Peyer's patch (tissue), 4 donors: ENCODE results near the gene CCDC73.

Experiments
- CTCF ChIP-seq, 6 experiments: fragments of 450-650 bp in 4 of 6; fragments of 200-600 bp in 2 of 6; sonication (generic) in 1 of 6; IDR thresholded peaks; one replicate each; pipeline ENCODE4 v1.5.1; 2017 to 2019; ENCODE audit warnings: antibody characterized with exemption in 6 of 6, mild to moderate bottlenecking in 3 of 6, moderate library complexity in 1 of 6
- POLR2A ChIP-seq, 2 donors: fragments of 450-650 bp; IDR thresholded peaks; one replicate each; pipeline ENCODE4 v1.5.1; 2017; ENCODE audit warnings: antibody characterized with exemption in 2 of 2, mild to moderate bottlenecking in 2 of 2, moderate library complexity in 2 of 2

GRCh38 chr11:32758291-32758690 is 36.2 kb downstream of the CCDC73 start:
- TF ChIP-seq CTCF (IDR thresholded peaks at IDR 0.05): no peak
- no peak for TF ChIP-seq POLR2A (IDR thresholded peaks at IDR 0.05)
